ENCODE measurements around the gene VPS36. TPM values are rescaled to one million over a fixed set of nuclear protein-coding genes. Genes with fewer than 3 reads are reported as not detected.
"Not testable (repeated sequence)": the region's sequence is repeated elsewhere in the genome, so short reads cannot be mapped to it uniquely, and the experiment has no call there.

The VPS36 gene
- total and polyA plus RNA-seq, 4 donors, result 41.7 to 95.5 (median 56.9) TPM

DNA sequence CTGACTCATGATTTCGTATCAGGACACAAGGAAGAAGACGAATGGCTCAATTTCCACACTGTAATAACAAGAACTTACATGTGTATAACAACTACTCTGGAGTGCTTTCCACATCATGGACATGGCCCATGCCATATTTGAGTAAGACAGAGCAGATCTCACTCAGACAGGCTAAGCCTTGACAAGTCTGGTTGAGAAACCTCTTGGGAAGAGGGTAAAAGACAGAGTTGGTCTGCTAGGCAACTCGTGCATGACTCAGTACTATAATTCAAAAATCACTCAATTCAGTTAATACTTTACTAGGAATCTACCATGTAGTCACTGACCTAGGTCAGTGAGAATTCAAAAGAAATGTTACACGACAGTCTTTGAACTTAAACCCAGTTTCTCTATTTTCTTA is 38.8 kb downstream of the VPS36 start:
- peaks cover 15% of the 10 kb centered on the region for H3K36me3 ChIP-seq (ENCODE audit: control insufficient read depth, insufficient read depth, low read length)
- no peak for DNase-seq (ENCODE audit: low read depth in 4 of 6, low spot score in 6 of 6)
- H3K4me3 ChIP-seq (ENCODE audit: low read depth, low read length), result no peak overlapping the region
- no peak overlapping the region for H3K27ac ChIP-seq (ENCODE audit: low read depth, low read length)
- H3K4me1 ChIP-seq (ENCODE audit: control insufficient read depth, insufficient read depth, low read length), result no peaks in the 10 kb centered on the region
- WGBS (ENCODE audit: insufficient coverage), result 100% methylated on average over 1 of the region's 4 CpGs
- H3K27me3 ChIP-seq (ENCODE audit: control insufficient read depth, insufficient read depth, low read length), result no peaks in the 10 kb centered on the region
- H3K9me3 ChIP-seq (ENCODE audit: control insufficient read depth, insufficient read depth, low read length), result no peaks in the 10 kb centered on the region

DNA sequence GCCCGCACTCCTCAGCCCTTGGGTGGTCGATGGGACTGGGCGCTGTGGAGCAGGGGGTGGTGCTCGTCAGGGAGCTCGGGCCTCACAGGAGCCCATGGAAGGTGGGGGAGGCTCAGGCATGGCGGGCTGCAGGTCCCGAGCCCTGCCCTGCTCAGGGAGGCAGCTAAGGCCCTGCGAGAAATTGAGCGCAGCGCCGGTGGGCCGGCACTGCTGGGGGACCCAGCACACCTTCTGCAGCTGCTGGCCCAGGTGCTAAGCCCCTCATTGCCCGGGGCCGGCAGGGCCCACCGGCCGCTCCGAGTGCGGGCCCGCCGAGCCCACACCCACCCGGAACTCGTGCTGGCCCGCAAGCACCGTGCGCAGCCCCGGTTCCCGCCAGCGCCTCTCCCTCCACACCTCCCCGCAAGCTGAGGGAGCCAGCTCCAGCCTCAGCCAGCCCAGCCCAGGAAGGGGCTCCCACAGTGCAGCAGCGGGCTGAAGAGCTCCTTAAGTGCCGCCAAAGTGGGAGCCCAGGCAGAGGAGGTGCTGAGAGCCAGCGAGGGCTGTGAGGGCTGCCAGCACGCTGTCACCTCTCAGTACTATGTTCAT is 42.3 kb downstream of the VPS36 start:
- DNase-seq (ENCODE audit: low read depth in 4 of 6, low spot score in 6 of 6); H3K9me3 ChIP-seq (ENCODE audit: control insufficient read depth, insufficient read depth, low read length); H3K27me3 ChIP-seq (ENCODE audit: control insufficient read depth, insufficient read depth, low read length); H3K27ac ChIP-seq (ENCODE audit: low read depth, low read length); H3K4me3 ChIP-seq (ENCODE audit: low read depth, low read length); H3K36me3 ChIP-seq (ENCODE audit: control insufficient read depth, insufficient read depth, low read length): not testable (repeated sequence)
- peaks cover 10% of the 10 kb centered on the region for H3K4me1 ChIP-seq (ENCODE audit: control insufficient read depth, insufficient read depth, low read length)
- 98% methylated on average over 29 of the region's 33 CpGs for WGBS (ENCODE audit: insufficient coverage)

DNA sequence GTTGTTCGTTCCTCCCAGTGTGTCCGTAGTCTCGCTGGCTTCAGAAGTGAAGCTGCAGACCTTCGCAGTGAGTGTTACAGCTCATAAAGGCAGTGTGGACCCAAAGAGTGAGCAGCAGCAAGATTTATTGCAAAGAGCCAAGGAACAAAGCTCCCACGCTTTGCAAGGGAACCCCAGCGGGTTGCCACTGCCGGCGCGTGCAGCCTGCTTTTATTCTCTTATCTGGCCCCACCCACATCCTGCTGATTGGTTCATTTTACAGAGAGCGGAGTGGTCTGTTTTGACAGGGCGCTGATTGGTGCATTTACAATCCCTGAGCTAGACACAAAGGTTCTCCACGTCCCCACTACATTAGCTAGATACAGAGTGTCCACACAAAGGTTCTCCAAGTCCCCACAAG is 43.0 kb downstream of the VPS36 start:
- H3K4me1 ChIP-seq (ENCODE audit: control insufficient read depth, insufficient read depth, low read length), result peaks cover 10% of the 10 kb centered on the region
- not testable (repeated sequence) for H3K36me3 ChIP-seq (ENCODE audit: control insufficient read depth, insufficient read depth, low read length); H3K27ac ChIP-seq (ENCODE audit: low read depth, low read length); H3K9me3 ChIP-seq (ENCODE audit: control insufficient read depth, insufficient read depth, low read length); DNase-seq (ENCODE audit: low read depth in 4 of 6, low spot score in 6 of 6); H3K27me3 ChIP-seq (ENCODE audit: control insufficient read depth, insufficient read depth, low read length); H3K4me3 ChIP-seq (ENCODE audit: low read depth, low read length)
- 70% methylated on average over 11 of the region's 12 CpGs for WGBS (ENCODE audit: insufficient coverage)

DNA sequence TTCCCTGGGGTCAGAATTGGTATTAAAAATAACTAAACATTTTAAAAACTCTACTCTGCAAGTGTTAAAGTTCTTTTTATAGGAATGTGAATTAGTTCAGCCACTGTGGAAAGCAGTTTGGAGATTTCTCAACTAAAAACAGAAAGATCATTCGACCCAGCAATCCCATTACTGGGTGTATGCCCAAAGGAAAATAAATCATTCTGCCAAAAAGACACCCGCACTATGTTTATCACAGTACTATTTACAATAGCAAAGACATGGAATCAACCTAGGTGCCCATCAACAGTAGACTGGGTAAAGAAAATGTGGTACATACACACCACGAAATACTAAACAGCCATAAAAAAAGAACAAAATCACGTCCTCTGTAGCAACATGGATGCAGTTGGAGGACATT is 43.8 kb downstream of the VPS36 start:
- H3K27me3 ChIP-seq (ENCODE audit: control insufficient read depth, insufficient read depth, low read length), result peaks cover 8% of the 10 kb centered on the region
- no peak for DNase-seq (ENCODE audit: low read depth in 4 of 6, low spot score in 6 of 6)
- no peak overlapping the region for H3K27ac ChIP-seq (ENCODE audit: low read depth, low read length)
- H3K9me3 ChIP-seq (ENCODE audit: control insufficient read depth, insufficient read depth, low read length), result no peaks in the 10 kb centered on the region
- H3K4me3 ChIP-seq (ENCODE audit: low read depth, low read length), result peak overlapping the region; percentile 35
- peaks cover 3% of the 10 kb centered on the region for H3K36me3 ChIP-seq (ENCODE audit: control insufficient read depth, insufficient read depth, low read length)
- H3K4me1 ChIP-seq (ENCODE audit: control insufficient read depth, insufficient read depth, low read length), result peaks cover 10% of the 10 kb centered on the region
- WGBS (ENCODE audit: insufficient coverage), result no CpG with 5 or more reads among the region's 4 CpGs

DNA sequence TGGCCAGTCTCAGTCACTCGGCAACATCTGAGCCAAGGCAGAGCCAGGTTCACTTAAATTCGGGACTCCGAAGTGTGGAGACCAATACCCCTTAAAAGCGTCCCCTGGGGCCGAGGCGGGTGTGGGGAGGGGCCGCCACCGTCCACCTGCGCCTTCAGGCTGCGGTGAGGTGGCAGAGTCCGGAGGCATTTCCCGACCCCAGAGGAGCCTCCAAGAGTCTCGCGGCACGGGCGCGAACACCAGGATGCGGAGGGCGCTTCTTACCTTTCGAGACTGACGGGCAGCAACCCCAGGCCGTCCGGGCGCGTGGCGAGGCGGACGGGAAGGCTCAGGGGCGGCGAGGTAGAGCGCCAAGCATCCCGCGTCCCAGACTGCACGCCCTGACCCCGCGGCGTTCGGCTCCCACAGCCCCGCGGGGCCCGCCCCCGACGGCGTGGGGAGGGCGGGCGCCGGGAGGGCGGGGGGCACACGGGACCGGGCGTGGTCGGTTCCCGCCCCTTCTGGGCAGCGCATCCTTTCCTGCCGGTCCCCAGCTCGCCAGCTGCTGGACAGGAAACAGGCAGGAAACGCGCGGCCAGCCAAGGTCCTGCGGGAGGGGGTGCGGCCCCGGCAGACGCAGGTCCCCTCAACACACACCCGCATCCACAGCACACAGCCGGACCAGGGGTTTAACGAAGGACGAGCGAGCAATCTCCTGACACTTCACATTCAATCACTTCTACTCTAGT is 44.5 kb downstream of the VPS36 start, which contains the start of gene THSD1:
Gene THSD1, minus strand, starts transcription at position 406 of the 728 bp plus-strand sequence. CDS start 3,572 bp downstream, outside the sequence.
- peak within 1 kb of the TSS; percentile 67 for H3K4me3 ChIP-seq (ENCODE audit: low read depth, low read length)
- peaks cover 10% of the 10 kb centered on the region for H3K4me1 ChIP-seq (ENCODE audit: control insufficient read depth, insufficient read depth, low read length)
- under 1% methylated on average over 68 of the region's 68 CpGs for WGBS (ENCODE audit: insufficient coverage)
- no peaks in the 10 kb centered on the region for H3K9me3 ChIP-seq (ENCODE audit: control insufficient read depth, insufficient read depth, low read length)
- H3K27ac ChIP-seq (ENCODE audit: low read depth, low read length), result peak within 1 kb of the TSS; percentile 35
- peak in 2 of 6 donors; percentile 27 to 47 for DNase-seq (ENCODE audit: low read depth in 4 of 6, low spot score in 6 of 6)
- H3K36me3 ChIP-seq (ENCODE audit: control insufficient read depth, insufficient read depth, low read length), result peaks cover under 1% of the 10 kb centered on the region
- peaks cover 8% of the 10 kb centered on the region for H3K27me3 ChIP-seq (ENCODE audit: control insufficient read depth, insufficient read depth, low read length)

DNA sequence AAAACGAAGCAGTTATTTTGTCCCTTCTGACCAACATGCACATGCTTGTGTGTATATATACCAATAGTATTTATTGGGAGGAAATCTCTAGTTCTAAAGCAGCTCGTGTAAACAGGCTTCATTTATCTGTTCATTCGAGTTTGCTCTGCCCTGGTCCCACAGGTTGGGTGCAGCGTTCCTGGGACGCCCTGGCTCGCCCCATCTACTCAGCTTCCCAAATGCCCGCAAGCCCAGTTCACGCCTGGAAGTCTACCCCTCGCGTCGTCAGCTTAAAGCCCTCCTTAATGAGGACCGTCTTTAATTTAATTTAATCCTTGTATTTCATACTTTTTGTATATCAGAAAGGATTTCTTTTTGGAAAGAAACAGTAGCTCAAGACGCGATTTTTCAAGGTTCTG is 45.1 kb downstream of the VPS36 start:
- Histone ChIP-seq H3K36me3 (ENCODE audit: control insufficient read depth, insufficient read depth, low read length) (no peaks in the 10 kb centered on the region), H3K27ac (ENCODE audit: low read depth, low read length) (peak overlapping the region; percentile 35), H3K4me1 (ENCODE audit: control insufficient read depth, insufficient read depth, low read length) (peaks cover 11% of the 10 kb centered on the region), H3K27me3 (ENCODE audit: control insufficient read depth, insufficient read depth, low read length) (peaks cover 8% of the 10 kb centered on the region), H3K4me3 (ENCODE audit: low read depth, low read length) (peak overlapping the region; percentile 67), H3K9me3 (ENCODE audit: control insufficient read depth, insufficient read depth, low read length) (no peaks in the 10 kb centered on the region)
- WGBS (ENCODE audit: insufficient coverage), result 11% methylated on average over 7 of the region's 14 CpGs
- DNase-seq (ENCODE audit: low read depth in 4 of 6, low spot score in 6 of 6), result peak in 1 of 6 donors; percentile 18

DNA sequence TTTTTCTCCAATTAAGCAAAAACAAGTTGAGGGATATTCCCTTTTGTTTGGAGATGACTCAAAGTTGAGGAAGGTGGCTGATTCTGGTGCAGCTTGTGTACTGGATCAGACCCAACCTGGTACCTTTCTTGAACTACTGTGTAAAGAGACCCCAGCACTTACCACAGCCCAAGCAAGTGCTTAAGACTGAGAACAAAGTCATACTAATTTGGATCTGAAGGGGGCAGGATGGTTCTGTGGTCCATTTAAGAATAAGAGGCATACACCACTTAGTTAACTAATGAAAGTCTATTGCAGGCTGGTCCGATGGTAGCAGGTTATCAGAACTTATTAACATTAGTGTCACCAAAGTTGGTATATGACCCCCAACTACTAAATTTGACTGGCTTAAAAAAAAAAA is 50.7 kb downstream of the VPS36 start:
- no CpG with 5 or more reads among the region's 1 CpG for WGBS (ENCODE audit: insufficient coverage)
- Histone ChIP-seq H3K9me3 (ENCODE audit: control insufficient read depth, insufficient read depth, low read length) (no peaks in the 10 kb centered on the region), H3K27me3 (ENCODE audit: control insufficient read depth, insufficient read depth, low read length) (no peaks in the 10 kb centered on the region), H3K27ac (ENCODE audit: low read depth, low read length) (peak overlapping the region; percentile 15), H3K4me1 (ENCODE audit: control insufficient read depth, insufficient read depth, low read length) (peaks cover 12% of the 10 kb centered on the region), H3K36me3 (ENCODE audit: control insufficient read depth, insufficient read depth, low read length) (no peaks in the 10 kb centered on the region), H3K4me3 (ENCODE audit: low read depth, low read length) (no peak overlapping the region)
- peak in 1 of 6 donors; percentile 29 for DNase-seq (ENCODE audit: low read depth in 4 of 6, low spot score in 6 of 6)

DNA sequence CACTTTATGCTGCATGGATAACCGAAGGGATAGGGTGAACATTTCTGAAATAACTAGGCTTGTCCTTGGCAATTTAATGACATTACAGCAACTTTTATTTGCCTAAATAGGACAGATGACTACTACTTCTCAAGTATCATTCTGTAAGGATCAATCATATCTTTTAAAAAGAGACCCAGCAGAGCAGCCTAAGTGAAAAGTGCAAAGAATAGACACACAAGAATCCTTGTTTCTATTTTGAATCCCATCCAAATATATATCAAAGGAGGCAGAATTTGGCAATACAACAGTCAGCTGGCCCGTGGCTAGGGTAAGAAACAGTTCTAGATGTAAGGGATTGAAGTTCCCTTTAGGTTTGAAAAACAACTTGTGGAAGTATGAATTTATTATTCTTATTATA is 51.4 kb downstream of the VPS36 start:
- peak in 2 of 6 donors; percentile 9 to 62 for DNase-seq (ENCODE audit: low read depth in 4 of 6, low spot score in 6 of 6)

DNA sequence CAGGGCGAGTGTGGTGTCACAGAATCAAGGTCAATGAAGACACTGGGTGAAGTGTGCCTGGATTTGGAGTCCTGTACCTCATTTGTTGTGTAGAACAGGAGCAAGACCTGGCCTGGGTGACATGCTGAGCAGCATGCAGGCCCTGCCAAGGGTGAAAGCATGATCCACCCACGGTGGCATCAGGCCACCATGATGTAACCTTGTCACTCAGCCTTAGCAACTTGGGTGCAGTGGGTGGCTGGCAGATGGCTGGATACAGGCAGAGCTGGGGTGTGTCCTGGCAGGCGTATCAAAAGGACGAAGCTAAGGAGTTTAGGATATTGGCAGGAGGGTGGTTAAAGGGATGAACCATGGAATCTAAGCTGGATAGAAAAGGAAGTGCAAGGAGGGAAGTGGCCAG is 54.7 kb downstream of the VPS36 start:
- Histone ChIP-seq H3K27ac (ENCODE audit: low read depth, low read length) (no peak overlapping the region), H3K36me3 (ENCODE audit: control insufficient read depth, insufficient read depth, low read length) (no peaks in the 10 kb centered on the region), H3K4me3 (ENCODE audit: low read depth, low read length) (no peak overlapping the region), H3K27me3 (ENCODE audit: control insufficient read depth, insufficient read depth, low read length) (no peaks in the 10 kb centered on the region), H3K9me3 (ENCODE audit: control insufficient read depth, insufficient read depth, low read length) (no peaks in the 10 kb centered on the region), H3K4me1 (ENCODE audit: control insufficient read depth, insufficient read depth, low read length) (peaks cover 18% of the 10 kb centered on the region)
- DNase-seq (ENCODE audit: low read depth in 4 of 6, low spot score in 6 of 6), result no peak
- WGBS (ENCODE audit: insufficient coverage), result 94% methylated on average over 3 of the region's 4 CpGs

More for the DNA sequence above, 51.4 kb downstream of the VPS36 start:
- Histone ChIP-seq H3K27me3 (ENCODE audit: control insufficient read depth, insufficient read depth, low read length) (no peaks in the 10 kb centered on the region), H3K36me3 (ENCODE audit: control insufficient read depth, insufficient read depth, low read length) (no peaks in the 10 kb centered on the region), H3K4me1 (ENCODE audit: control insufficient read depth, insufficient read depth, low read length) (peaks cover 14% of the 10 kb centered on the region), H3K27ac (ENCODE audit: low read depth, low read length) (no peak overlapping the region), H3K9me3 (ENCODE audit: control insufficient read depth, insufficient read depth, low read length) (no peaks in the 10 kb centered on the region), H3K4me3 (ENCODE audit: low read depth, low read length) (no peak overlapping the region)
- WGBS (ENCODE audit: insufficient coverage), result 80% methylated on average over 1 of the region's 2 CpGs

DNA sequence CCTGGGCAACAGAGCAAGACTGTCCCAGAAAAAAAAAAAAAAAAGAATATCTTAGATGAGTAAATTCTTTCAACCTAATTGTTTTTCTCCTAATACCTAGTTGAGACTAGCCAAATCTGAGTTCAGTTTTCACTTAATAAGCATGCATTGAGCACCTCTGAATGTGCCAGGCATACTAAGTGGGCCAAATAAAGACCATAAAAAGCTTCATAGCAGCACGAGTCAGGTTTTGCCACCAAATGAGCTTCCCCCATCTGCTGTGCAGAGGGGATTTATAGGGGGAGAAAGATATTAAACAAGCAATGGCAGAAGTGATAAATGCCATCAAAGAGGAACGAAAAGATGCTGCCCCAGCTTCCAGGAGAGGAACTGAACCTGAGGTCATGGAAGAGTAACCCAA is 55.8 kb downstream of the VPS36 start:
- peak in 2 of 6 donors; percentile 56 to 66 for DNase-seq (ENCODE audit: low read depth in 4 of 6, low spot score in 6 of 6)
- Histone ChIP-seq H3K9me3 (ENCODE audit: control insufficient read depth, insufficient read depth, low read length) (no peaks in the 10 kb centered on the region), H3K4me3 (ENCODE audit: low read depth, low read length) (no peak overlapping the region), H3K27me3 (ENCODE audit: control insufficient read depth, insufficient read depth, low read length) (no peaks in the 10 kb centered on the region), H3K36me3 (ENCODE audit: control insufficient read depth, insufficient read depth, low read length) (no peaks in the 10 kb centered on the region), H3K4me1 (ENCODE audit: control insufficient read depth, insufficient read depth, low read length) (peaks cover 14% of the 10 kb centered on the region), H3K27ac (ENCODE audit: low read depth, low read length) (no peak overlapping the region)
- WGBS (ENCODE audit: insufficient coverage), result 47% methylated on average over 2 of the region's 2 CpGs

Measured in spinal cord (tissue), 10 donors.